ENCODE results near the gene TNFRSF13B.

TNFRSF13B gene

DNA sequence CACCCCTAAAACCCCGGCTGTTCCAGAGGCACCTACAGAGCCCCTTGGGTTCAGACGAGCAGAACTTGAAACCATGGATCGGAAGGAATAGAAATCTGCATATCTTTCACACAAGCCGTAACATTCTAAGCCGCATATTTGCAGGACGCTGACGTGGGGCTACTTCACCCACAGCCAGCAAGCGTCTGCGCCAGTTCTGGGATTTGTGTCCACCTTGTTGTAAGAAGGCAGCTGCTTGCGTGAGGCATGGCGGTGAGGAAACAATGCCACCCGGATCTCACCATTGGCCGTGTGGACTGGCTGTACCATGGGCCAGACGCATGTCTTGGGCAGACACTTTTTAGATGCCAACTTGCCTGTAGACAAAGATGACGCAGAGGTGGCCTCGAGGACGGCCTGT, 34.5 kb downstream of the TNFRSF13B start:
- DNase-seq (ENCODE audit: low read depth) = no peak

GRCh38 chr17:16936536-16937310, 35.2 kb downstream of the TNFRSF13B start:
- DNase-seq (ENCODE audit: low read depth) = no peak

DNA sequence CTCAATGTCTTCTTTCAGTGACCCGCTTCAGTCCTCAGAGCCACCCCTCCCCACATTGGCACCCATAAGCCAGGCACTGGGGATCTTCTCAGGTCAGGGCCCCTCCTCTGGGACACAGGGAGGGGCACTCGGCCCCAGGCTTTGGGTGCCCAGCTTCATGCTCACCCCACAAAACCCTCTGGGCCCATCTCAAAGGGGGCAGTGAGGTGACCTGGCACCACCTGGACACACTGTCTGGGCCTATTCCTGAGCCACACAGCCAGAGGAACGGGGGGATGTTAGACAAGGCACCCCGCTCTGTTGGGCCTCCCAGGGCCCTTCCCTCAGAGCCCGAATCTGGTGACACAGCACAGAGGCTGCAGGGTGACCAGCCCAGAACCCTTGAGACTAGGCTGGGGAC, 36.1 kb downstream of the TNFRSF13B start:
- DNase-seq (ENCODE audit: low read depth) = no peak

GRCh38 chr17:16935241-16935663, 36.7 kb downstream of the TNFRSF13B start:
- DNase-seq (ENCODE audit: low read depth) = no peak

DNA sequence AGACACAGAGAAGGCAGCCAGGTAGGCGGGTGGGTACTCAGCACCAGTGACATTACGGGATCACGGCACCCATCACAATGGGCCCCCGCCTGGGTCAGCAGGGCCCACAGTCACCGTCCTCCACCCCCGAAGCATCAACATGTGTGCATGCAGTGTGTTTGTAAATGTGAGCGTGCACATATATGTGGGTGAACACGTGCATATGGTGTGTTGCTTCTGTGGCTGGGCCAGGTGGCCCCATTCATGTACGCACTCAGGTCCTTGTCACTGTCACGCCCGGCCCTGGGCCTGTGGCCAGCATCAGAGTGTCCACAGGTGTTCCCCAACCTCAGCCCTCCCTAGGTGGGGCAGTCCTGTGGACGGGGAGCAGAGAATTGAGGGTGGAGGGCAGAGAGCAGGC, 37.1 kb downstream of the TNFRSF13B start:
- no peak for DNase-seq (ENCODE audit: low read depth)

DNA sequence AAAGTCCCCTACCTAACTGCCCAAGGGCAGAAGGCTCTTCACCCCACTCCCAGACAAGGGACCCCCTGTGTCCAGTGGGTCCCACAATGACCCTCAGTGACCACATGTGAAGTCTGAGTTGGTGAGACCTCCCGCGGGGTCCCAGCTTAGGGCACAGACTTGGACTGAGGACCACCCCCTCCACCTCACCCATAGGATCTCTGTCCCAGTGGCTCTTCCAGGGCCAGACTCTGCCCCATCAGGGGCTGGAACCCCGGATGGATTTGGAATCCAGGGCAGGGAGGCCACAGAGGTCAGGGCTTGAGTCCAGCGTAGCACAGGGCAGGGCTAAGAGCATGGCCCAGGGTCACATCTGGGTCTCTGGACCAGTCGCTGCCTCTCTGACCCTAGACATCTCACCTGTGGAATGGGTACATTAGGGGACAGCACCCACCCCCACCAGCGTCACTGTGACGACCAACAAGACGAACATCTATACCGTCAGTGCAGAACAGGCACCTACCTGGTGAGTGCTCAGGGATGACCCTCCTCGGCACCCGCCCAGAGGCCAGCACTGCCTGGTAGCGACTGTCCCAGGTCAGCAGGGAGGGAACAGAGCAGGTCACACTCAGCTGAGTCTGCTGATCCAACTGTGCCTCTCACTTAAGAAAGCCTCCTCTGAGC, 37.7 kb downstream of the TNFRSF13B start:
- DNase-seq (ENCODE audit: low read depth) = no peak

GRCh38 chr17:16933317-16934132, 38.4 kb downstream of the TNFRSF13B start:
- DNase-seq (ENCODE audit: low read depth) = no peak

GRCh38 chr17:16932611-16933010, 39.3 kb downstream of the TNFRSF13B start:
- no peak for DNase-seq (ENCODE audit: low read depth)

GRCh38 chr17:16932156-16932555, 39.8 kb downstream of the TNFRSF13B start:
- no peak for DNase-seq (ENCODE audit: low read depth)

DNA sequence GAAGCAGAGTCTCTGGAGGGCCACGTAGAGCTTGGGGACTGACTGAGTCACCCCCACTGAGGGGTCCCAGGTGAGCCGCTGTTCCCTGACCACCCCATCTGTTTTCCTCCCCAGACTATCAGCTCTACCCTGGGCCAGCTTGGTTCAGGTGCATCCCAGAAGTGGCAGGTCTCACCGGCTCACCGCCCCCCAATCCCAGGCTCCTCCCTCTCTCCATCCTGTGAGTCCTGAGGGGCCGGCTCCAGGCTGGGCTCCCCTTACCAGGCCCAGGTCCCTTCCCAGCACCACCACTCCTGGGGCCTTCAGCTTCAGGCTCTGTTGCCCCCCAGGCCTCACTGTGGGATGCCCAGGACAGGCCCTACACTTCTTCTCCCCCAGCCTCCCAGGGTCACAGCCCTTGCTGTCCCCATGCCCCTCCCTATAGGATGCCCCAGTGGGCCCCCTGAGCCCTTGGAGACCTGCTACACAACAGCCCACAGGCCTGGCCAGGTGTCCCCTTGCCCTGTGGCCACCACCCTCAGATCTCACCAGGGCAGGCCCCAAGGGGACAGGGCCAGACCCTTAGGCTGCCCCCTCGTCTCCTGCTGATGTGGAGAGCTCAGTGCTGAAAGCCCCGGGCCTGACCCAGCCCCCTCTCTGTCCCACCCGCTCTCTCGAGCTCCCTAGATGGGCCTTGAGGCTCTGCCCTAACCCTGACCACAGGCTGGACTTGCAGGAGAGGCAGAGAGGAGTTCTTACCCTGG, 40.4 kb downstream of the TNFRSF13B start:
- no peak for DNase-seq (ENCODE audit: low read depth)

DNA sequence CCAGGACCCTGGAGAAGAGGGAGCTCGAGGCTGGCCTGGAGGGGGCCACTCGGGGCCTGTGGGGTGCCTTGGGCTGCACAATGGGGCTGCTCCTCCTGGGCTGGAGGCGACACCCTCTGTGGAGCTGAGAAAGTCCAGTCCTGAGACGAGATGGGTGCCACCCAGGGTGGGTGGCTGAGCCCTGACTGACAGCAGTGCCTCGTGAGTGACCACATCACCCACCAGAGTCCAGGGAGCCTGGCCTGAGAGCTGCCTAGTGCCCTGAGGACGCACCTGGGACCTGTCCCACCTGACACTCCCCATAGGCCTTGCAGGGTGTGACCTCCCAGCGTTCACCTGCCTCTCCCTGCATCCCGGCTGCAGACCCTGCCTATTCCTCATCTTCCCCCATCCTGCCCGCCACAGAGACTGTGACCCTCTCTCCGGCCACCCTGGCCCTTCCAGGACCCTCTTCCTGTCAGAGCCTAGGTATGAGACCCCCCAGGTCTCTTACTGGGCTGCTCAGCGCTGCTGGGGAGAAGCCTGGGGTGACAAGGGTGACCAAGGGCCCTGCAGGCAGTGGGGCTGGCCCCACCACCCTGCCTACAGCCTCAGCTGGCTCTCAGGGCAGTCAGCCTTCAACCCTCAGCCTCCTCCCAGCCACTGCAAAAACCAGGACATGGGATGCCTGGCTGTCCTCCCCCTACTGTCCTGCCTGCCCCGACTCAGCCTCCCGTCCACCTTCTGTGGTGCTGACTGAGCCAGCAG, 41.2 kb downstream of the TNFRSF13B start:
- no peak for DNase-seq (ENCODE audit: low read depth)

- no peak for DNase-seq (ENCODE audit: low read depth)
These were observed 42.0 kb downstream of the TNFRSF13B start for GRCh38 chr17:16929757-16930520.

DNA sequence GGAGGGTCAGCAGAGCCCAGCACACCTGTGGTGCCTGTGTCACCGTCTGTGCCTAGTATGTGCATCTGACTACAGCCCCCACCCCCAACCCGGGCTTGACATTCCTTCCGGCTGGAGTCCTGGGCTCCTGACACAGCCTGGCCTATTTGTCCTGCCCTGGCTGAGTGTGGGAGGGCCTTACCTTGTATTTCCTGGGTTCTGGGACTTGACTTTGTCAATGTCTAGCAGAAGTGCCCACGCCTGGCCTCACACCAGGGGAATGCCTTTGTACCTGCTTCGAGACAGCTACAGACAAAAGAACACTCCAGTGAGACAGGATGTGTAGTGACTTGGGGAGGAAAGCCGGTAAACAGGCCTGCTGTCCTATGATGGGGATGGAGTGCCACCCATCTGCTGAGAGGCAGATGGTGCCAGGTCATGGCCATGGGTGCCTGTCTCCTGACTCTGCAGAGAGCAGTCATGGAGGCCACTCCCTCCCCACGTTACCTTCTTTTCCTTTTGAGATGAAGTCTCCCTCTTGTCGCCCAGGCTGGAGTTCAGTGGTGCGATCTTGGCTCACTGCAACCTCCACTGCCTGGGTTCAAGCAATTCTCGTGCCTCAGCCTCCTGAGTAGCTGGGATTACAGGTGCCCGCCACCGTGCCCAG, 42.8 kb downstream of the TNFRSF13B start:
- no peak for DNase-seq (ENCODE audit: low read depth)

GRCh38 chr17:16928406-16929034, 43.4 kb downstream of the TNFRSF13B start:
- DNase-seq (ENCODE audit: low read depth) = no peak

- DNase-seq (ENCODE audit: low read depth) = no peak
These were observed 44.1 kb downstream of the TNFRSF13B start for GRCh38 chr17:16927641-16928321.

GRCh38 chr17:16926571-16927451, 45.1 kb downstream of the TNFRSF13B start:
- DNase-seq (ENCODE audit: low read depth) = no peak

- no peak for DNase-seq (ENCODE audit: low read depth)
These were observed 45.8 kb downstream of the TNFRSF13B start for GRCh38 chr17:16926061-16926511.
